HEK293 (cell line): ENCODE measurements around the gene PLCB1.

Experiments used
- CTCF ChIA-PET: fragments of 350-600 bp; formaldehyde crosslinking; extraction: SDS; loops from one replicate; lab custom pipeline; 2021; ENCODE audit warnings: antibody characterized with exemption; lab: Yijun Ruan, JAX
- POLR2A ChIA-PET: fragments of 300-600 bp; formaldehyde crosslinking; extraction: SDS; loops from one replicate; lab custom pipeline; 2020; ENCODE audit warnings: antibody characterized with exemption, inconsistent platforms; lab: Yijun Ruan, JAX
- H3K27ac ChIP-seq: fragments of 200-500 bp; sonication (Bioruptor generic); 2 replicates; pipeline ENCODE4 v1.5.1; 2014; ENCODE audit warnings: low read depth, low read length, control low read depth, inconsistent platforms; ENCODE audit errors: extremely low read depth
- H3K36me3 ChIP-seq, 2 experiments: fragments of 200-500 bp in 1 of 2; sonication (Bioruptor generic) in 1 of 2; 1 replicate in 1 of 2; 2 replicates in 1 of 2; pipeline ENCODE4 v1.5.1; 2014 to 2017; ENCODE audit warnings: inconsistent platforms in 2 of 2, low read length in 2 of 2; ENCODE audit not compliant: control insufficient read depth in 2 of 2, insufficient read depth in 1 of 2
- H3K4me1 ChIP-seq: fragments of 200-500 bp; sonication (Bioruptor generic); 2 replicates; pipeline ENCODE4 v1.5.1; 2014; ENCODE audit warnings: mild to moderate bottlenecking, low read length, inconsistent platforms; ENCODE audit not compliant: control insufficient read depth, insufficient read depth
- H3K4me3 ChIP-seq: 2 replicates; pipeline ENCODE4 v1.5.1; 2011; ENCODE audit warnings: low read depth, mild to moderate bottlenecking, control low read depth, low read length, moderate library complexity
- H3K9me3 ChIP-seq: fragments of 200-500 bp; sonication (Bioruptor generic); 2 replicates; pipeline ENCODE4 v1.5.1; 2014; ENCODE audit warnings: low read depth, low read length, inconsistent platforms; ENCODE audit not compliant: control insufficient read depth, insufficient read depth
- EGR2 ChIP-seq: fragments of 450-650 bp; formaldehyde crosslinking; IDR thresholded peaks from 2 replicates; pipeline ENCODE4 v1.5.1; 2016; ENCODE audit warnings: low read depth, missing biosample characterization, missing genetic modification characterization
- GLI4 ChIP-seq: fragments of 450-650 bp; formaldehyde crosslinking; IDR thresholded peaks from 2 replicates; pipeline ENCODE4 v1.5.1; 2016; ENCODE audit warnings: missing biosample characterization, missing genetic modification characterization
- HOXC10 ChIP-seq: sonication (generic); formaldehyde crosslinking; IDR thresholded peaks from 2 replicates; pipeline ENCODE4 v1.8.1; 2023; ENCODE audit warnings: mild to moderate bottlenecking, missing genetic modification reagents
- KLF10 ChIP-seq: fragments of 450-650 bp; IDR thresholded peaks from 2 replicates; pipeline ENCODE4 v1.5.1; 2018; ENCODE audit warnings: missing biosample characterization, mild to moderate bottlenecking, missing genetic modification characterization
- SCRT1 ChIP-seq: fragments of 450-650 bp; formaldehyde crosslinking; IDR thresholded peaks from 2 replicates; pipeline ENCODE4 v1.5.1; 2016; ENCODE audit warnings: missing biosample characterization, missing genetic modification characterization, borderline replicate concordance
- TRIM28 ChIP-seq: IDR thresholded peaks from 2 replicates; pipeline ENCODE4 v1.6.1; 2011; ENCODE audit warnings: low read length, control low read depth, borderline replicate concordance
- ZBTB1 ChIP-seq: fragments of 450-650 bp; formaldehyde crosslinking; IDR thresholded peaks from 2 replicates; pipeline ENCODE4 v1.5.1; 2016; ENCODE audit warnings: missing biosample characterization, missing genetic modification characterization
- ZNF138 ChIP-seq: fragments of 450-650 bp; formaldehyde crosslinking; IDR thresholded peaks from 2 replicates; pipeline ENCODE4 v1.5.1; 2016; ENCODE audit warnings: missing biosample characterization, missing genetic modification characterization, borderline replicate concordance
- ZNF157 ChIP-seq: fragments of 450-650 bp; formaldehyde crosslinking; IDR thresholded peaks from 2 replicates; pipeline ENCODE4 v1.5.1; 2016; ENCODE audit warnings: missing biosample characterization, missing genetic modification characterization
- ZNF202 ChIP-seq: fragments of 450-650 bp; formaldehyde crosslinking; IDR thresholded peaks from 2 replicates; pipeline ENCODE4 v1.5.1; 2016; ENCODE audit warnings: missing biosample characterization, missing genetic modification characterization, borderline replicate concordance
- ZNF214 ChIP-seq: fragments of 450-650 bp; formaldehyde crosslinking; IDR thresholded peaks from 2 replicates; pipeline ENCODE4 v1.5.1; 2017; ENCODE audit warnings: missing biosample characterization, mild to moderate bottlenecking, missing genetic modification characterization, borderline replicate concordance
- ZNF221 ChIP-seq: fragments of 450-650 bp; formaldehyde crosslinking; IDR thresholded peaks from 2 replicates; pipeline ENCODE4 v1.5.1; 2017; ENCODE audit warnings: missing biosample characterization, missing genetic modification characterization, borderline replicate concordance
- ZNF394 ChIP-seq: fragments of 450-650 bp; formaldehyde crosslinking; IDR thresholded peaks from 2 replicates; pipeline ENCODE4 v1.5.1; 2016; ENCODE audit warnings: missing biosample characterization, missing genetic modification characterization, mild to moderate bottlenecking, moderate library complexity, borderline replicate concordance
- ZNF423 ChIP-seq: fragments of 450-650 bp; formaldehyde crosslinking; IDR thresholded peaks from 2 replicates; pipeline ENCODE4 v1.5.1; 2016; ENCODE audit warnings: missing biosample characterization, missing genetic modification characterization
- ZNF549 ChIP-seq: fragments of 450-650 bp; IDR thresholded peaks from 2 replicates; pipeline ENCODE4 v1.5.1; 2018; ENCODE audit warnings: missing biosample characterization, missing genetic modification characterization, mild to moderate bottlenecking, inconsistent platforms, moderate library complexity
- ZNF558 ChIP-seq: fragments of 450-650 bp; formaldehyde crosslinking; IDR thresholded peaks from 2 replicates; pipeline ENCODE4 v1.5.1; 2016; ENCODE audit warnings: missing biosample characterization, missing genetic modification characterization
- ZNF585B ChIP-seq: fragments of 450-650 bp; formaldehyde crosslinking; IDR thresholded peaks from 2 replicates; pipeline ENCODE4 v1.5.1; 2016; ENCODE audit warnings: missing biosample characterization, missing genetic modification characterization
- ZNF658 ChIP-seq: fragments of 450-650 bp; formaldehyde crosslinking; IDR thresholded peaks from 2 replicates; pipeline ENCODE4; 2016; ENCODE audit warnings: missing biosample characterization, missing genetic modification characterization
- ZNF670 ChIP-seq: fragments of 450-650 bp; formaldehyde crosslinking; IDR thresholded peaks from 2 replicates; pipeline ENCODE4 v1.5.1; 2016; ENCODE audit warnings: missing biosample characterization, missing genetic modification characterization, low read depth
- ZNF747 ChIP-seq: fragments of 450-650 bp; formaldehyde crosslinking; IDR thresholded peaks from 2 replicates; pipeline ENCODE4 v1.5.1; 2016; ENCODE audit warnings: missing biosample characterization, missing genetic modification characterization
- ZNF777 ChIP-seq: fragments of 450-650 bp; formaldehyde crosslinking; IDR thresholded peaks from 2 replicates; pipeline ENCODE4 v1.5.1; 2017; ENCODE audit warnings: missing biosample characterization, missing genetic modification characterization, borderline replicate concordance
- ZSCAN30 ChIP-seq: fragments of 450-650 bp; IDR thresholded peaks from 2 replicates; pipeline ENCODE4 v1.5.1; 2018; ENCODE audit warnings: missing biosample characterization, mild to moderate bottlenecking, missing genetic modification characterization, moderate library complexity
- TF ChIP-seq, protein P1 (sequence below): fragments of 450-650 bp; formaldehyde crosslinking; IDR thresholded peaks from 2 replicates; pipeline ENCODE4 v1.5.1; 2016; ENCODE audit warnings: missing biosample characterization, missing genetic modification characterization, borderline replicate concordance
- TF ChIP-seq, protein P2 (sequence below): fragments of 450-650 bp; formaldehyde crosslinking; IDR thresholded peaks from 2 replicates; pipeline ENCODE4 v1.5.1; 2016; ENCODE audit warnings: missing biosample characterization, missing genetic modification characterization
- TF ChIP-seq, protein P3 (sequence below): fragments of 450-650 bp; formaldehyde crosslinking; IDR thresholded peaks from 2 replicates; pipeline ENCODE4 v1.5.1; 2017; ENCODE audit warnings: missing biosample characterization, missing genetic modification characterization
- TF ChIP-seq, protein P4 (sequence below): fragments of 450-650 bp; formaldehyde crosslinking; IDR thresholded peaks from 2 replicates; pipeline ENCODE4 v1.5.1; 2016; ENCODE audit warnings: missing biosample characterization, missing genetic modification characterization
- TF ChIP-seq, protein P5 (sequence below): fragments of 450-650 bp; IDR thresholded peaks from 2 replicates; pipeline ENCODE4 v1.5.1; 2018; ENCODE audit warnings: missing biosample characterization, missing genetic modification characterization

The PLCB1 gene

DNA sequence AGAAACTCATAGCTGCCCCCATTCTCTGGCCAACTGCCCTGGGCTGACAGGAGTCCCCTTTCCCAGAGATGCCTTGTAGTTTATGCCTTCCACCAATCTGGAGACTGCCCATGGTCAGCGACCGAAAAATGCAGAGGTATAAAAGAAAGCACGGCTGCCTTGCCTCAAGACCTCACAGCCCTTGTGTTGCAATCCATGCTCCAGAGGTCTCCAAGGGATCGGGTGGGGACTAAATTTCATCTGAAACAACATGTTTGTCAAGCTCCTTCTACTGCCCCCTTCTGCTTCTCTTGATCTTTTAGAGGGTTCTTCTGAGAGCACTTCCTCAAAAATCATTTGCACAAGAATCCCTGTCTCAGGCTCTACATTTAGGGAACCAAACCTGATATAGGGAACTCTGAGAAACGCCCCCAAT is 128.8 kb downstream of the PLCB1 start:
- no peak overlapping the region for H3K4me3 ChIP-seq
- no peak overlapping the region for H3K27ac ChIP-seq
- TF ChIP-seq ZNF214 (tag by site-specific recombination) (no peak), ZNF670 (no peak), ZNF585B (tag by site-specific recombination) (no peak), GLI4 (no peak), ZBTB1 (no peak), ZNF423 (tag by site-specific recombination) (no peak), ZSCAN30 (tag by site-specific recombination) (no peak), ZNF394 (tag by site-specific recombination) (no peak), ZNF558 (tag by site-specific recombination) (no peak), ZNF777 (tag by site-specific recombination) (no peak), HOXC10 (CRISPR knock-in tag) (no peak), ZNF747 (no peak), ZNF658 (no peak), EGR2 (no peak), TRIM28 (no peak), ZNF202 (tag by site-specific recombination) (no peak)
- TF ChIP-seq, protein P1, sequence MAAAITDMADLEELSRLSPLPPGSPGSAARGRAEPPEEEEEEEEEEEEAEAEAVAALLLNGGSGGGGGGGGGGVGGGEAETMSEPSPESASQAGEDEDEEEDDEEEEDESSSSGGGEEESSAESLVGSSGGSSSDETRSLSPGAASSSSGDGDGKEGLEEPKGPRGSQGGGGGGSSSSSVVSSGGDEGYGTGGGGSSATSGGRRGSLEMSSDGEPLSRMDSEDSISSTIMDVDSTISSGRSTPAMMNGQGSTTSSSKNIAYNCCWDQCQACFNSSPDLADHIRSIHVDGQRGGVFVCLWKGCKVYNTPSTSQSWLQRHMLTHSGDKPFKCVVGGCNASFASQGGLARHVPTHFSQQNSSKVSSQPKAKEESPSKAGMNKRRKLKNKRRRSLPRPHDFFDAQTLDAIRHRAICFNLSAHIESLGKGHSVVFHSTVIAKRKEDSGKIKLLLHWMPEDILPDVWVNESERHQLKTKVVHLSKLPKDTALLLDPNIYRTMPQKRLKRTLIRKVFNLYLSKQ (tag by site-specific recombination) = no peak
- TF ChIP-seq, protein P2, sequence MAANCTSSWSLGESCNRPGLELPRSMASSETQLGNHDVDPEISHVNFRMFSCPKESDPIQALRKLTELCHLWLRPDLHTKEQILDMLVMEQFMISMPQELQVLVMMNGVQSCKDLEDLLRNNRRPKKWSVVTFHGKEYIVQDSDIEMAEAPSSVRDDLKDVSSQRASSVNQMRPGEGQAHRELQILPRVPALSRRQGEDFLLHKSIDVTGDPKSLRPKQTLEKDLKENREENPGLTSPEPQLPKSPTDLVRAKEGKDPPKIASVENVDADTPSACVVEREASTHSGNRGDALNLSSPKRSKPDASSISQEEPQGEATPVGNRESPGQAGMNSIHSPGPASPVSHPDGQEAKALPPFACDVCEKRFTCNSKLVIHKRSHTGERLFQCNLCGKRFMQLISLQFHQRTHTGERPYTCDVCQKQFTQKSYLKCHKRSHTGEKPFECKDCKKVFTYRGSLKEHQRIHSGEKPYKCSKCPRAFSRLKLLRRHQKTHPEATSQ = no peak
- TF ChIP-seq, protein P3, sequence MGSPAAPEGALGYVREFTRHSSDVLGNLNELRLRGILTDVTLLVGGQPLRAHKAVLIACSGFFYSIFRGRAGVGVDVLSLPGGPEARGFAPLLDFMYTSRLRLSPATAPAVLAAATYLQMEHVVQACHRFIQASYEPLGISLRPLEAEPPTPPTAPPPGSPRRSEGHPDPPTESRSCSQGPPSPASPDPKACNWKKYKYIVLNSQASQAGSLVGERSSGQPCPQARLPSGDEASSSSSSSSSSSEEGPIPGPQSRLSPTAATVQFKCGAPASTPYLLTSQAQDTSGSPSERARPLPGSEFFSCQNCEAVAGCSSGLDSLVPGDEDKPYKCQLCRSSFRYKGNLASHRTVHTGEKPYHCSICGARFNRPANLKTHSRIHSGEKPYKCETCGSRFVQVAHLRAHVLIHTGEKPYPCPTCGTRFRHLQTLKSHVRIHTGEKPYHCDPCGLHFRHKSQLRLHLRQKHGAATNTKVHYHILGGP = no peak
- TF ChIP-seq, protein P4, sequence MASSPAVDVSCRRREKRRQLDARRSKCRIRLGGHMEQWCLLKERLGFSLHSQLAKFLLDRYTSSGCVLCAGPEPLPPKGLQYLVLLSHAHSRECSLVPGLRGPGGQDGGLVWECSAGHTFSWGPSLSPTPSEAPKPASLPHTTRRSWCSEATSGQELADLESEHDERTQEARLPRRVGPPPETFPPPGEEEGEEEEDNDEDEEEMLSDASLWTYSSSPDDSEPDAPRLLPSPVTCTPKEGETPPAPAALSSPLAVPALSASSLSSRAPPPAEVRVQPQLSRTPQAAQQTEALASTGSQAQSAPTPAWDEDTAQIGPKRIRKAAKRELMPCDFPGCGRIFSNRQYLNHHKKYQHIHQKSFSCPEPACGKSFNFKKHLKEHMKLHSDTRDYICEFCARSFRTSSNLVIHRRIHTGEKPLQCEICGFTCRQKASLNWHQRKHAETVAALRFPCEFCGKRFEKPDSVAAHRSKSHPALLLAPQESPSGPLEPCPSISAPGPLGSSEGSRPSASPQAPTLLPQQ = no peak
- POLR2A ChIA-PET = no interaction called here
- no peaks in the 10 kb centered on the region for H3K9me3 ChIP-seq
- no peaks in the 10 kb centered on the region for H3K36me3 ChIP-seq
- CTCF ChIA-PET = no interaction called here
- H3K4me1 ChIP-seq = no peaks in the 10 kb centered on the region

DNA sequence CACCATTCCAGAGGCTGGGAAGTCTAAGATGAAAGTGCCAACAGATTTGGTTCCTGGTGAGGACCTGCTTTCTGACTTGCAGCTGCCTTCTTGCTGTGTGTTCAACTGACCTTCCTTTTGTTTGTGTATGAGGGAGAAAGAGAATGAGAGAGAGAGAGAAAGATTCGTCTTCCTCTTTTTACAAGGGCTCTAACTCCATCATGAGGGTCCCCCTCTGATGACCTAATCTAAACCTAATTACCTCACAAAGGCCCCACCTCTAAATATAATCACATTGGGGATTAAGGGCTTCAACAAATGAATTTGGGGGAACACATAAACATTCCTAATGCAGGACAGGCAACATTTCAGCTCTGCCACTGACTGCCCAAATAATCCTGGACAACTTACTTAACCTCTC is 130.7 kb downstream of the PLCB1 start:
- ChIA-PET POLR2A (no interaction called here), CTCF (no interaction called here)
- Histone ChIP-seq H3K36me3 (no peaks in the 10 kb centered on the region), H3K4me1 (no peaks in the 10 kb centered on the region), H3K27ac (no peak overlapping the region), H3K4me3 (no peak overlapping the region), H3K9me3 (no peaks in the 10 kb centered on the region)
- no peak for TF ChIP-seq KLF10 (tag by site-specific recombination)
- no peak for TF ChIP-seq ZNF138
- TF ChIP-seq SCRT1 = no peak
- no peak for TF ChIP-seq ZNF221 (tag by site-specific recombination)
- no peak for TF ChIP-seq ZNF549 (tag by site-specific recombination)
- TF ChIP-seq, protein P5, sequence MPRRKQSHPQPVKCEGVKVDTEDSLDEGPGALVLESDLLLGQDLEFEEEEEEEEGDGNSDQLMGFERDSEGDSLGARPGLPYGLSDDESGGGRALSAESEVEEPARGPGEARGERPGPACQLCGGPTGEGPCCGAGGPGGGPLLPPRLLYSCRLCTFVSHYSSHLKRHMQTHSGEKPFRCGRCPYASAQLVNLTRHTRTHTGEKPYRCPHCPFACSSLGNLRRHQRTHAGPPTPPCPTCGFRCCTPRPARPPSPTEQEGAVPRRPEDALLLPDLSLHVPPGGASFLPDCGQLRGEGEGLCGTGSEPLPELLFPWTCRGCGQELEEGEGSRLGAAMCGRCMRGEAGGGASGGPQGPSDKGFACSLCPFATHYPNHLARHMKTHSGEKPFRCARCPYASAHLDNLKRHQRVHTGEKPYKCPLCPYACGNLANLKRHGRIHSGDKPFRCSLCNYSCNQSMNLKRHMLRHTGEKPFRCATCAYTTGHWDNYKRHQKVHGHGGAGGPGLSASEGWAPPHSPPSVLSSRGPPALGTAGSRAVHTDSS = no peak
- no peak for TF ChIP-seq ZNF157 (tag by site-specific recombination)
